Stimulated activated CD8-positive, alpha-beta memory T cell treated with anti-CD3 and anti-CD28 coated beads, Interleukin-7, amount 100 ng/mL, for 1 hour (primary cell): ENCODE results near the gene CCDC47.
A peak's percentile ranks its signal among the peaks of the same experiment; 100 is the strongest.
"Not testable (repeated sequence)": the region's sequence is repeated elsewhere in the genome, so short reads cannot be mapped to it uniquely, and the experiment has no call there.

Source experiments
- DNase-seq, 2 donors: peaks; one replicate each; pipeline ENCODE4 v3.0.0-alpha.2; 2020; ENCODE audit warnings: low read depth in 2 of 2

The CCDC47 gene, protein sequence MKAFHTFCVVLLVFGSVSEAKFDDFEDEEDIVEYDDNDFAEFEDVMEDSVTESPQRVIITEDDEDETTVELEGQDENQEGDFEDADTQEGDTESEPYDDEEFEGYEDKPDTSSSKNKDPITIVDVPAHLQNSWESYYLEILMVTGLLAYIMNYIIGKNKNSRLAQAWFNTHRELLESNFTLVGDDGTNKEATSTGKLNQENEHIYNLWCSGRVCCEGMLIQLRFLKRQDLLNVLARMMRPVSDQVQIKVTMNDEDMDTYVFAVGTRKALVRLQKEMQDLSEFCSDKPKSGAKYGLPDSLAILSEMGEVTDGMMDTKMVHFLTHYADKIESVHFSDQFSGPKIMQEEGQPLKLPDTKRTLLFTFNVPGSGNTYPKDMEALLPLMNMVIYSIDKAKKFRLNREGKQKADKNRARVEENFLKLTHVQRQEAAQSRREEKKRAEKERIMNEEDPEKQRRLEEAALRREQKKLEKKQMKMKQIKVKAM

GRCh38 chr17:63773272-63774140, at the start of gene CCDC47:
TSS of gene CCDC47 (minus strand) at chr17:63773597. CDS start at chr17:63766175, 7,422 bp downstream.
- DNase-seq: peak; percentile 92 to 93

DNA sequence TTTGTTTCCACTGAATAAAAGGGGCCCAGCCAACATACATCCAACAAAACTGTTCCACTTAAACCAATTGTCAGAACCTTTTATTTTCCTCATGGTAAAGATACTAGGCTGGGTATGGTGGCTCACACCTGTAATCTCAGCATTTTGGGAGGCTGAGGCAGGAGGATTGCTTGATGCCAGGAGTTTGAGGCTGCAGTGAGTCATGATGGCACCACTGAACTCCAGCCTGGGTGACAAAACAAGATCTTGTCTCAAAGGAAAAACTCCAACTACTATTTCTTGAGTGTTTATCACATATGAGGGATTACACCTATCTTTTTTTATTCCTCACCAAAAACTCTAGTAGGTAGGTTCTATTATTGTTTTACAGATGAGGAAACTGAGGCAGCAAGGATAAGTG, 49.1 kb upstream of the CCDC47 start:
- no peak for DNase-seq

GRCh38 chr17:63821804-63822203, 48.4 kb upstream of the CCDC47 start:
- no peak for DNase-seq

DNA sequence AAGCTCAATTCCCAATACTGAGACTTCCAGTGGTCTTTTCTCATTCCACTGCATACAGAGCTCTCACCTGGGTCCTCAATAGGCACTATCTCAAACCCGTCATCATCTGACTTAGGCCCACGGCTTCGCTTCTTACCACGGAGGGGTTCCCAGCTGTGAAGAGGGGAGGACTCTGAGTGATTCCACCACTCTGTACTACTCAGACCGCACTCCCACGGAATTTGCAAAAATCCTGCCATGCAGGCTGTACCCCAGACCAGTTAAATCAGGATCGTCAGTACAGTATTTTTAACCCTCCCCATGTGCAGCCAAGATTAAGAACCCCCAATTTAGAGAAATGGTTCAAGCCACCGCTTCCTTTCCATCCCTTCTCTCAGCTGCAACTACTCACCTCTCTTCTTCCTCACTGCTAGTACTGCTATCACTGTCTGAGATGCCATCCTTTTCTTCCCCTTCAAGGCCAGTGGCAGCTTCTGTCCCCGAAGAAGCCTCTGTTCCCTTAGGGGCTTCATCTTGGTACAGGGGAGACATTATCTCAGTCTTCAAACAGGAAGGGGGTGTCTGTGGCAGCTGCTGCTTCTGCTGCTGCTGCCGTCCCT, 47.7 kb upstream of the CCDC47 start:
- no peak for DNase-seq

GRCh38 chr17:63819585-63820537, 46.5 kb upstream of the CCDC47 start:
- no peak for DNase-seq

- no peak for DNase-seq
Observed at GRCh38 chr17:63819131-63819530, 45.7 kb upstream of the CCDC47 start.

GRCh38 chr17:63817736-63818385, 44.5 kb upstream of the CCDC47 start:
- no peak for DNase-seq

DNA sequence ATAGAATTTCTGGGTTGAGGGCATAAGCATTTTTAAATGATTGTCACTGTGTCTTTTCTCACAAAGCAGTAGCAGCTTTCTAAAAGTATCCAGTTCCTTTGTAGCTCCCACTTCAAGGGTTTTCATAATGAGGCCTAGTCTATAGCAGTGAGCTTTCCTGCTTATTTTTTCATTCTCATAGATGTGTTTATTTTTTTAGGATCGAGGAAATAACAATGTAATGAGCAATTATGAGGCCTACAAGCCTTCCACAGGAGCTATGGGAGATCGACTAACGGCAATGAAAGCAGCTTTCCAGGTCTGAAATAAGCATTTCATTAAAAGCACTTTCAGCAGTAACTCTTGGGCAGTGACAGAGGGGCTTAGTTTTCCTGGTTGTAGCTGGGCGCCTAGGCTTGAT, 43.3 kb upstream of the CCDC47 start:
- DNase-seq: no peak

GRCh38 chr17:63816123-63816522, 42.7 kb upstream of the CCDC47 start:
- DNase-seq: no peak

- DNase-seq: no peak
Observed at GRCh38 chr17:63809970-63810369, 36.6 kb upstream of the CCDC47 start.

DNA sequence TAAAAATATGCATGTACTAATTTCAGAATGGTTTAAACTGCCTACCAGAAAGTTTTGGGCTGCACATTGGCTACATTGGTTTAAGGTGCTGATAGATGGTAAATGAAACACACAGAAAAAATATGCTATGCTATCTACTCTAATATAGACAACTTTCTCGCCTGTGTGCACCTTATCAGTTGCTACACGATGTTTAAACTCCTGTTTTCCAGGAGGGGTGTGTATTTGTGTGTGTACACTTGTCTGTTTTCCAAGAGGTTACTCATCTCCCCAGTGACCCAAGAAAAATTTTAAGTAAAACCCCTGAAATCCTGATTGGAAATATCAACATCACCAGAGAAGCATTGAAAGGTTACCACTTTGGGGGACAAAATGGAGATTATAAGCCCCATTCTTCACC, 32.2 kb upstream of the CCDC47 start:
- no peak for DNase-seq

GRCh38 chr17:63804328-63804727, 30.9 kb upstream of the CCDC47 start:
- DNase-seq: no peak

GRCh38 chr17:63800783-63801182, 27.4 kb upstream of the CCDC47 start:
- DNase-seq: no peak

- no peak for DNase-seq
Observed at GRCh38 chr17:63798572-63799106, 25.2 kb upstream of the CCDC47 start.

- not testable (repeated sequence) for DNase-seq
Observed at GRCh38 chr17:63796375-63796774, 23.0 kb upstream of the CCDC47 start.

DNA sequence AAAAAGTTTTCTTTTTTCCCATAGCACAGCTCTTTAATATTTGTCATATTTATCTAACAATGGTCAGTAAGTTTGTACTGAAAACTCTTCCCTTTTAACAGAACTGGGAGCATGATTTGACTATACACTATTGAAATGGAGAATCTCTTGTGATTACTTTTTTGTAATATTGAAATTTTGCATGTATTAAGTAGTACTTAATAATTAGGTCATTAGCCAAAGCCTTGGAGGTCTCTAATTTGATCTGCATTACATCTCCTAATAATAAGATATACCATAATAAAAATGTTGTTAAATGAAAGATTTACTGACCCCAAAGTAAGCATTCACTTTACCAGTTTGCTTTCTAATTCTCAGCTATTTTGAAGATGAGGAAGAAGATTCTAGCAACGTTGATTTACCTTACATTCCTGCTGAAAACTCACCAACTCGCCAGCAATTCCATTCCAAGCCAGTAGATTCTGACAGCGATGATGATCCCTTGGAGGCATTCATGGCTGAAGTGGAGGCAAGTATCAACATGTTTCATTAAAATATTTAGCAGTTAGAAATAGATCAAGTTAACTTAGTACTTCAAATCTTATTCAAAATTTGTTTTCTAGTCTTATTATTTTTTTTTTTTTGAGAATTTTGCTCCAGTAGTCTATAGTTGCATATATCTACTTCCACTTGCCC, 18.8 kb upstream of the CCDC47 start:
- DNase-seq: no peak

DNA sequence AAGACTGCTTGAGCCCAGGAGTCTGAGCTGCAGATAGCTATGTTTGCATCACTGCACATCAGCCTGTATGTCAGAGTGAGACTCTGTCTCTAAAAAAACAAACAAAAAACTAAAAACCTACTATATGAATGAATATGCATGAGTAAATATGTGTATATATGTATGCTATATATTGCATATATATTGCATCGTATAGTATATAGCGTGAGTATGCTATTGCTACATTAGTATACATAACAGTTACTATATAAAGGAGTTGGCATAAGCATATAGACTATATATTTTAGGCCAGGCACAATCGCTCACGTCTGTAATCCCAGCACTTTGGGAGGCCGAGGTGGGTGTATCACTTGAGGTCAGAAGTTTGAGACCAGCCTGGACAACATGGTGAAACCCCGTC, 16.7 kb upstream of the CCDC47 start:
- no peak for DNase-seq

DNA sequence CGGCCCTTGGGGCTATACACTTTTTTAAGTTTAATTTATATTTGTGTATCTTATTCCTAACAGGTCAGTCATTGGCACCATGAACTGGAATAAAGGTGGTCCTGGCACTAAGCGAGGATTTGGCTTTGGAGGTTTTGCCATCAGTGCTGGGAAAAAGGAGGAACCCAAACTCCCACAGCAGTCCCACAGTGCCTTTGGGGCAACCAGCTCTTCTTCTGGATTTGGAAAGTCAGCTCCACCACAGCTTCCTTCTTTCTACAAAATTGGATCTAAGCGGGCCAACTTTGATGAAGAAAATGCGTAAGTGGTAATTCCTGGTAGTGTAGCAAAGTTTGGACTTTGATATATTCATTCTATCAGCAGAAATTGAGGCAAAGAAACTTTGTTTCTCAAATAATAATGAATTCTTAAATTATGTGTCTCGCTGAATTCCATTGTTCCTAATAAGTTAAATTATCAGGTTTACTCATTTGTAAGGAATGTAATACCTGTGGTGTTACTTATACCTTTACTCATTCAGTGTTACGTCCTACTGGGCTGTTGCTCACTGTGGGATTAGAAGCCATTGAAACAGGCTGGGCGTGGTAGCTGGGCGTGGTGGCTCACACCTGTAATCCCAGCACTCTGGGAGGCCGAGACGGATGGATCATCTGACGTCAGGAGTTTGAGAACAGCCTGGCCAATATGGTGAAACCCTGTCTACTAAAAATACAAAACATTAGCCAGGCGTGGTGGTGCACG, 13.7 kb upstream of the CCDC47 start:
- no peak for DNase-seq

- no peak for DNase-seq
Observed at GRCh38 chr17:63786117-63786516, 12.7 kb upstream of the CCDC47 start.
